NCI-H1048 (cell line): Measurements from ENCODE around the gene IQUB.
"Not testable (repeated sequence)": the region's sequence is repeated elsewhere in the genome, so short reads cannot be mapped to it uniquely, and the experiment has no call there.

Experiments used
- DNase-seq: peaks from one replicate; lab custom pipeline; 2025; lab: John Stamatoyannopoulos, UW

The IQUB gene

GRCh38 chr7:123539871-123540270 lies 5.5 kb upstream of the IQUB start:
- DNase-seq: no peak

DNA sequence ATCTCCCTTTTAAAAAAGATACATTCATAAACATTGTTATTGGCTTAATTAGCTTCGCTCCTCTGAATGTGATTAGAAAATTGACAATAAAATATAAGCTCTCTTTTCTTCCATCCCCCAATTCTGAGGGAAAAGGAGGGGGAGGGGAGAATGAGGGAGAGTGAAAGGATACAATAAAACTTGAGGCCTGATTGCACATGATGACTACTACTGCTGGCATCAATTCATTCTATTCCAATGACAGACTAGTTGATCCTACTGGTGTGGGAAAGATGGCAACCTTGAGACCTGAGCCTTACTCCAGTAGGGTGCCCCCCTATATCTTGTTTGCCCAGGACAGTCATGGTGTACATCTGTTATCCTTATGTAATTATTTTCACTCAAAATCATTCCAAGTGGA lies 4.5 kb upstream of the IQUB start:
- no peak for DNase-seq

- no peak for DNase-seq
Measured at GRCh38 chr7:123538189-123538714, 3.9 kb upstream of the IQUB start.

- DNase-seq: no peak
Measured at GRCh38 chr7:123537026-123537642, 2.7 kb upstream of the IQUB start.

- no peak for DNase-seq
Measured at GRCh38 chr7:123535517-123535916, 1.1 kb upstream of the IQUB start.

GRCh38 chr7:123533929-123534382 lies 439 bp downstream of the IQUB start:
- DNase-seq: no peak

DNA sequence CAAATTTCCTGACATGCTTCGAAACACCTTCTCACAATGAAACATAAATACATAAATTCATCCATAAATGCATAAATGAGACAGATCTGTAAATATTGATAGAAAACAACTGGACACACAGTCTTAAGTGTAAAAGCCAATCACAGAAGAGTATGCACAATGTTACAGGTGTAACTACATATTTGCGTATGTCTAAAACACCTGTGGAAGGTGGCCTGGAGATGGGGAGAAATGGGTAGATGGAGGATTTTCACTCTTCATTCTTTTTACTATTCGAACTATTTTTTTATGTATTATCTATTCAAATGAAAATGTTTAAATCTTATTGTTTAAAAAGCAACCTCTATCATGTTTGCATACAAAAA lies 860 bp downstream of the IQUB start:
- no peak for DNase-seq

GRCh38 chr7:123532788-123533552 lies 1.4 kb downstream of the IQUB start:
- DNase-seq: not testable (repeated sequence)

- not testable (repeated sequence) for DNase-seq
Measured at GRCh38 chr7:123532343-123532742, 2.1 kb downstream of the IQUB start.

DNA sequence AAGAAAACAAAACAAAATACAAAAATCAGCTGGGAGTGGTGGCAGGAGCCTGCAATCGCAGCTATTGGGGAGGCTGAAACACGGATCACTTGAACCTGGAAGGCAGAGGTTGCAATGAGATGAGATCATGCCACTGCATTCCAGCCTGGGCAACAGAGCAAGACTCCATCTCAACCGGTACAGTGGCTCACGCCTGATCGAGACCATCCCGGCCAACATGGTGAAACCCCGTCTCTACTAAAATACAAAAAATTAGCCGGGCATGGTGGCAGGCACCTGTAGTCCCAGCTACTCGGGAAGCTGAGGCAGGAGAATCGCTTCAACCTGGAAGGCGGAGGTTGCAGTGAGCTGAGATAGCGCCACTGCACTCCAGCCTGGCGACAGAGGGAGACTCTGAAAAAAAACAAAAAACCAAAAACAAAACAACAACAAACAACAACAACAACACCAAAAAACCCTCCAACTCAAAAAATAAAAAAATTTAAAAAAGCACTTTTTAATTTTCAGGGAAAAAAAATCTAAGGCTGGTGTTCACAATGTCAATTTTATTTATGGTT lies 4.3 kb downstream of the IQUB start:
- DNase-seq: not testable (repeated sequence)

DNA sequence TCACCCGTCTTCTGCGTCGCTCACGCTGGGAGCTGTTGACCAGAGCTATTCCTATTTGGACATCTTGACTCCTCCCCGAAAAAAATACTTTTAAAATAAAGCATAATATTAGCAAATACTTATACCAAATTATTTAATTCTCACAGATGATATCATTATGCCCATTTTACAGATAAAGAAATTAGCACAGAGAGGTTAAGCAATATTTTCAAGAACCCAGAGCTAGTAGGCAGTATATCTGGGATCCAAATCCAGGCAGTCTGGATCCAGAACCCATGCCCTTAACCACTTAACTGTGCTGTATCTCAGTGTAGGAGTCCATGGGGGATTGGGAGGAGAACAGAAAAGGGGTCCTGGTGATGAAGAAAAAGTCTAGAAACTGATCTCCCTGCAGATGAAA lies 6.1 kb downstream of the IQUB start:
- no peak for DNase-seq

GRCh38 chr7:123527712-123528225 lies 6.6 kb downstream of the IQUB start:
- DNase-seq: not testable (repeated sequence)

DNA sequence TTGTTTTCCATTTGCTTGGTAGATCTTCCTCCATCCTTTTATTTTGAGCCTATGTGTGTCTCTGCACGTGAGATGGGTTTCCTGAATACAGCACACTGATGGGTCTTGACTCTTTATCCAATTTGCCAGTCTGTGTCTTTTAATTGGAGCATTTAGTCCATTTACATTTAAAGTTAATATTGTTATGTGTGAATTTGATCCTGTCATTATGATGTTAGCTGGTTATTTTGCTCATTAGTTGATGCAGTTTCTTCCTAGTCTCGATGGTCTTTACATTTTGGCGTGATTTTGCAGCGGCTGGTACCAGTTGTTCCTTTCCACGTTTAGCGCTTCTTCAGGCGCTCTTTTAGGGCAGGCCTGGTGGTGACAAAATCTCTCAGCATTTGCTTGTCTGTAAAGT lies 7.9 kb downstream of the IQUB start:
- not testable (repeated sequence) for DNase-seq

DNA sequence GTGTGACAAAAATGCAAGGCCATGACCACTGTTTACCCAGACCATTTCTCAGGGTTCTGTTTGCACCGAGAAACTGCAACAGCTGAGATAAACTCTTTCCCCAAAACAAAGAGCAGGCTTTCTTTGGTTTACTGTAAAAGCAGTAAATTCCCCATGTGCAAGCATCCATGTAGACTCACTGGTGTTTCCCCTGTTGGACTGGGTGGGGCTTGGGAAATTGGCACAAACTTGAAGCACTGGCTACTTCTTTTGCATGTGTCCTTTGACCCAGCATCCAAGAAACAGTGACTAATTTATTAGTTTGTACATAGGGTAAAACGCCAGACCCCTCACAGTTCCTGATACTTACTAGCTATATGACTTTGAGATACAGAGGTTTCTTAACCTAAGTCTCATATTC lies 12.3 kb downstream of the IQUB start:
- DNase-seq: no peak

DNA sequence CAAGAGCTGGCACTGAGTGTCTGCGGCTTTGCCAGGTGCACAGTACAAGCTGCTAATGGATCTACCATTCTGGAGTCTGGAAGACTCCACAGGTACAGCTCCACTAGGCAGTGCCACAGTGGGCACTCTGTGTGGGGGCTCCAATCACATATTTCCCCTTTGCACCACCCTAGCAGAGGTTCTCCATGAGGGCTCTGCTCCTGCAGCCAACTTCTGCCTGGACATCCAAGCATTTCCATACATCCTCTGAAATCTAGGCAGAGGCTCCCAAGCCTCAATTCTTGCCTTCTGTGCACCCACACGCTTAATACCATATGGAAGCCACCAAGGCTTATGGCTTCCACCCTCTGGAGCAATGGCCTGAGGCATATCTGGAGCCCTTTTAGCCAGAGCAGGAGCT lies 29.2 kb downstream of the IQUB start:
- no peak for DNase-seq

- no peak for DNase-seq
Measured at GRCh38 chr7:123502201-123502600, 32.2 kb downstream of the IQUB start.

DNA sequence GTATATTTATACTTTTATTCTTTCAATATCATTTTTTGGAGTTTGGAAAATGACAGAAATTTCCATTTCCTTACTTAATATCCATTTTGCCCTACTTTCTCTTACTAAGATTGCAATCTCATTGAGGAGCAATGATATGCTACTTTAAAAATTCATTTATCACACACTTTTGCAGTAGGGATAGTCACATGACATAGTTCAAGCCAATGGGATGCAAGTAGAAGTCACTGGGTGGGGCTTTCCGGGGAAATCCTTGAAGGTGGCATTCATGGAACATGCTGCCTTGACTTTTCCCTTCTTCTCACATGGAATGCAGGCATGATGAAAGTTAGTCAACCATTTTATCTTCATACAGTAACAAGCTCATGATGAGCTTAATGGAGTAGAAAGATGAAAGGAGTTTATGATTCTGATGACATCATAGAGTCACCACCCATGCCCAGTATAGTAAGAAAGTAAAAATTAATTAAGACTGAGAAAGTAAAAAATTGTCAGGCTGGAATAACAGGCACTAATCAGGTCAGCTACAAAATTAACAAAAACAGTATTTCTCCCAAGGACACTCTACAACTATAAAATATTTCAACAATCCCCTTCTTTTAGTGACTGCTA lies 33.4 kb downstream of the IQUB start:
- DNase-seq: no peak

- no peak for DNase-seq
Measured at GRCh38 chr7:123499211-123499970, 35.0 kb downstream of the IQUB start.

DNA sequence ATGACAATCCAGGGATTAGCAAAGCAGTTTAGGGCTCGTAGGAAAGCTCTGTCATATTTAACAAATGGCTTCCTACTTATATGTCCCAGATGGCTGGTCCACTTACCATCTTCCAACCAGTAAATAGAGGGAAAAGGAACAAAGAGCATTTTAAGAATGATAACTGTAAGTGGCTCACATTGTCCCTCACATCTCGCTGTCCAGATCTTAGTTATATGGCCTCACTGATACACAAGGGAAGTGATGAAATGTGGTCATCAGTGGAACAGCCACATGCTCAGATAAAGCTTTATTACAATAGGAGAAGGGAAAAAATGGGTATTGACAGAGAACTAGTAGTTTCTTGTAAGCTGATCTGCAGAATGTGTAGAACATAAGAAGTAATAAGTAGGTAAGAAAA lies 35.8 kb downstream of the IQUB start:
- no peak for DNase-seq

DNA sequence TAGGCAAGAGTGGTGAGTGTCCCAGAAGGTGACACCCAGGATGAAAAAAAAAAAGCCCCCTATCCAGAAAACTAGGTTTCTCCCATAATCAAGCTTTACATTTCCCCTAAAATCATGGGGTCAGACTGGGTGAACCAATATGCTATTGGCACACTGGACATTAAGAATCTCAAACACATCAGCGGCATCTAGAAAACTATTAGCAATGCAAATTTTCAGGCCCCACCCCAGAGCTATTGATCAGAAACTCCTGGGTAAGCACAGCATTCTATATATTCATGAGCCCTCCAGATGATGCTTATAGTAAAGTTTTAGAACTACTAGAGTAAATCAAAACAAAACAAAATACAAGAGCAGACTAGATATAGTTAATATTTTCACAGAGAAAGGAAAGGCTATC lies 36.4 kb downstream of the IQUB start:
- DNase-seq: no peak

- DNase-seq: peak; percentile 23
Measured at GRCh38 chr7:123494193-123494796, 40.1 kb downstream of the IQUB start.
